Prostate gland (tissue), 2 donors: ENCODE data around the gene SOBP.

Experiments
- CTCF ChIP-seq, 4 experiments: fragments of 200-600 bp in 2 of 4; fragments of 450-650 bp in 2 of 4; sonication (generic) in 2 of 4; IDR thresholded peaks; 1 replicate in 3 of 4; 2 replicates in 1 of 4; pipeline ENCODE4 v1.5.1; 2016 to 2019; ENCODE audit warnings: antibody characterized with exemption in 4 of 4, mild to moderate bottlenecking in 2 of 4, moderate library complexity in 2 of 4
- POLR2A ChIP-seq: fragments of 450-650 bp; IDR thresholded peaks from one replicate; pipeline ENCODE4 v1.6.1; 2016; ENCODE audit warnings: antibody characterized with exemption, mild to moderate bottlenecking

DNA sequence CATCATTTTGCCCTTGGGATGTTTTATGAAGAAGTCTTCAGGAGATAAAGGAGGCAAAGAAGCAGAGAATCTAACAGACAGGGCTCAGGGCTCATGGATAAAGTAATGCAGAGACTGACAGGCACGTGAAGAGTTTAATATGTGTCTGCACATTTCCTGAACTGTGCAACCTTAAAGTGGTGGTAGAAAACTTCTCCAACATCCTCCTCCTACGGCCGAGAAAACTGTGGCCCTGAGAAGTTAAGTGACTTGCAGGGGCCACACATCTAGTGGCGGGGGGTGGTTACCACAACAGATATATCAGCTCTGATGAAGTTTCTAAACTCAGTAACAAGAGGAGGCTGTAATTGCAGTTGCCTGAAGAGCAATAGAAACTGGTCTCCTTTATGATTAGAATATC lies 61.0 kb downstream of the SOBP start:
- TF ChIP-seq POLR2A = no peak
- TF ChIP-seq CTCF (IDR thresholded peaks at IDR 0.05) = no peak
